Breast epithelium (tissue), 4 donors: ENCODE measurements around the gene MAST3. TPM values are rescaled to one million over a fixed set of nuclear protein-coding genes. Genes with fewer than 3 reads are reported as not detected.

ENCODE experiments used
- DNase-seq, 2 donors: peaks; one replicate each; pipeline ENCODE4 v3.0.0-alpha.2; 2019; ENCODE audit warnings: low spot score in 2 of 2
- H3K27ac ChIP-seq, 2 donors: fragments of 200-600 bp; sonication (generic) in 1 of 2; one replicate each; pipeline ENCODE4 v1.5.1; 2016 to 2019; ENCODE audit warnings: mild to moderate bottlenecking in 1 of 2
- H3K27me3 ChIP-seq, 2 donors: fragments of 200-600 bp; sonication (generic) in 1 of 2; one replicate each; pipeline versions ENCODE4 v1.5.1 to v1.6.0; 2017 to 2019; ENCODE audit warnings: control low read depth in 1 of 2, mild to moderate bottlenecking in 1 of 2
- H3K36me3 ChIP-seq: fragments of 200-600 bp; one replicate; pipeline ENCODE4 v1.5.1; 2019
- H3K4me1 ChIP-seq, 2 donors: fragments of 200-600 bp; sonication (generic); one replicate each; pipeline ENCODE4 v1.5.1; 2016 to 2019; ENCODE audit warnings: control low read depth in 1 of 2
- H3K4me3 ChIP-seq, 3 donors: fragments of 200-600 bp; sonication (generic); 1 replicate in 2 of 3; 2 replicates in 1 of 3; pipeline ENCODE4 v1.5.1; 2016 to 2019; ENCODE audit warnings: mild to moderate bottlenecking in 3 of 3, moderate library complexity in 2 of 3
- H3K9me3 ChIP-seq, 2 donors: fragments of 200-600 bp; sonication (generic) in 1 of 2; one replicate each; pipeline ENCODE4 v1.5.1; 2016 to 2019; ENCODE audit warnings: control low read depth in 1 of 2
- CTCF ChIP-seq, 3 donors: fragments of 450-650 bp; IDR thresholded peaks; one replicate each; pipeline ENCODE4 v1.5.1; 2016 to 2017; ENCODE audit warnings: antibody characterized with exemption in 3 of 3, mild to moderate bottlenecking in 3 of 3, moderate library complexity in 3 of 3
- POLR2A ChIP-seq: fragments of 450-650 bp; IDR thresholded peaks from one replicate; pipeline ENCODE4 v1.6.1; 2016; ENCODE audit warnings: antibody characterized with exemption, mild to moderate bottlenecking, moderate library complexity
- POLR2AphosphoS5 ChIP-seq, 3 donors: sonication (generic); formaldehyde crosslinking; IDR thresholded peaks; one replicate each; pipeline ENCODE4 v1.6.1; 2017; ENCODE audit warnings: antibody characterized with exemption in 3 of 3
- intact Hi-C: fragments of 100-400 bp; cut with DNase I; formaldehyde crosslinking; loops from one replicate; pipeline ENCODE4 v1.15.1; 2023; ENCODE audit warnings: low total_unique reads
- total RNA-seq, 3 donors: library from RNA; depleted of rRNA; stranded (reverse); fragments of >200 nt; gene quantifications; one replicate each; pipeline ENCODE4 v1.1.0, GENCODE V29; 2016

MAST3 gene
- total RNA-seq, 3 donors from 2014 or later = 5.6 to 8.5 (median 6.2) TPM

GRCh38 chr19:18145391-18145999 lies 47.9 kb downstream of the MAST3 start:
- no peaks in the 10 kb centered on the region for H3K9me3 ChIP-seq
- no peak overlapping the region for H3K27ac ChIP-seq
- no peak overlapping the region for H3K4me3 ChIP-seq
- H3K27me3 ChIP-seq = no peaks in the 10 kb centered on the region
- no peak for TF ChIP-seq POLR2A
- TF ChIP-seq CTCF (IDR thresholded peaks at IDR 0.05) = no peak
- TF ChIP-seq POLR2AphosphoS5 (IDR thresholded peaks at IDR 0.05) = no peak
- intact Hi-C loops = no loop called here
- H3K36me3 ChIP-seq = no peaks in the 10 kb centered on the region
- no peaks in the 10 kb centered on the region for H3K4me1 ChIP-seq
- DNase-seq = no peak

- no peaks in the 10 kb centered on the region for H3K27me3 ChIP-seq
- intact Hi-C loops = no loop called here
- no peak overlapping the region for H3K4me3 ChIP-seq
- H3K9me3 ChIP-seq = no peaks in the 10 kb centered on the region
- no peak overlapping the region for H3K27ac ChIP-seq
- DNase-seq = no peak
- no peaks in the 10 kb centered on the region for H3K36me3 ChIP-seq
- H3K4me1 ChIP-seq = no peaks in the 10 kb centered on the region
- no peak for TF ChIP-seq POLR2AphosphoS5 (IDR thresholded peaks at IDR 0.05)
- no peak for TF ChIP-seq CTCF (IDR thresholded peaks at IDR 0.05)
- no peak for TF ChIP-seq POLR2A
Measured at GRCh38 chr19:18147396-18147795, 49.8 kb downstream of the MAST3 start.

GRCh38 chr19:18149596-18149975 lies 52.0 kb downstream of the MAST3 start:
- H3K27me3 ChIP-seq = no peaks in the 10 kb centered on the region
- H3K27ac ChIP-seq = no peak overlapping the region
- intact Hi-C loops = no loop called here
- peaks cover 6 to 7% of the 10 kb centered on the region in 2 donors for H3K4me1 ChIP-seq
- H3K4me3 ChIP-seq = no peak overlapping the region
- H3K36me3 ChIP-seq = no peaks in the 10 kb centered on the region
- DNase-seq = no peak
- no peak for TF ChIP-seq POLR2AphosphoS5 (IDR thresholded peaks at IDR 0.05)
- no peak for TF ChIP-seq POLR2A
- no peaks in the 10 kb centered on the region for H3K9me3 ChIP-seq

GRCh38 chr19:18150776-18151624 lies 53.4 kb downstream of the MAST3 start:
- H3K4me1 ChIP-seq = peaks cover 12 to 14% of the 10 kb centered on the region in 2 donors
- H3K4me3 ChIP-seq = no peak overlapping the region
- no peaks in the 10 kb centered on the region for H3K27me3 ChIP-seq
- H3K27ac ChIP-seq = no peak overlapping the region
- TF ChIP-seq POLR2A (no peak), CTCF (IDR thresholded peaks at IDR 0.05) (no peak), POLR2AphosphoS5 (IDR thresholded peaks at IDR 0.05) (no peak)
- DNase-seq = no peak
- H3K36me3 ChIP-seq = no peaks in the 10 kb centered on the region
- intact Hi-C loops = no loop called here
- H3K9me3 ChIP-seq = no peaks in the 10 kb centered on the region

- Histone ChIP-seq H3K4me3 (peak overlapping the region; percentile 73 to 95 (median 90)), H3K4me1 (peaks cover 20 to 26% of the 10 kb centered on the region in 2 donors), H3K9me3 (no peaks in the 10 kb centered on the region), H3K27me3 (no peaks in the 10 kb centered on the region), H3K36me3 (no peaks in the 10 kb centered on the region), H3K27ac (peak overlapping the region; percentile 92 to 93)
- intact Hi-C loops = no loop called here
- TF ChIP-seq POLR2AphosphoS5 (IDR thresholded peaks at IDR 0.05) = peak; percentile 17 to 65 (median 37)
- TF ChIP-seq CTCF (IDR thresholded peaks at IDR 0.05) = peak; percentile 53 to 74 (median 60)
- no peak for TF ChIP-seq POLR2A
- peak; percentile 91 to 95 for DNase-seq
Measured at GRCh38 chr19:18152442-18152816, 54.9 kb downstream of the MAST3 start.
